Naive thymus-derived CD4-positive, alpha-beta T cell (primary cell): ENCODE results near the gene SQOR. TPM values are rescaled to one million over a fixed set of nuclear protein-coding genes. Genes with fewer than 3 reads are reported as not detected.

ENCODE experiments used
- ATAC-seq: fragments of 150-1000 bp; cut with Tn5 transposase; 2 replicates; pipeline ENCODE4 v1.10.0; 2021; ENCODE audit warnings: mild to moderate bottlenecking, moderate library complexity
- CTCF ChIA-PET: fragments of 350-600 bp; sonication (Branson Sonifier 250); formaldehyde crosslinking; loops from one replicate; lab custom pipeline; 2021; ENCODE audit warnings: antibody characterized with exemption; lab: Charles Lee
- POLR2A ChIA-PET: fragments of 350-600 bp; sonication (Branson Sonifier 250); formaldehyde crosslinking; loops from one replicate; lab custom pipeline; 2021; ENCODE audit warnings: antibody characterized with exemption, inconsistent platforms; lab: Charles Lee
- DNase-seq, 9 donors: peaks; one replicate each; pipeline versions ENCODE4 v3.0.0 to v3.0.0-alpha.2; 2020 to 2022; ENCODE audit warnings: mixed read lengths in 1 of 9
- H3K27ac ChIP-seq: one replicate; pipeline ENCODE4 v1.7.0; 2013; ENCODE audit warnings: mild to moderate bottlenecking, low read depth, low read length, moderate library complexity
- H3K27me3 ChIP-seq, 2 donors: one replicate each; pipeline ENCODE4 v1.7.0; 2013; ENCODE audit warnings: low read length in 2 of 2, mild to moderate bottlenecking in 2 of 2, moderate library complexity in 2 of 2; ENCODE audit not compliant: control insufficient read depth in 2 of 2, insufficient read depth in 2 of 2
- H3K36me3 ChIP-seq, 3 experiments: 1 replicate in 2 of 3; 2 replicates in 1 of 3; pipeline ENCODE4 v1.7.0; 2013; ENCODE audit warnings: low read length in 3 of 3, mild to moderate bottlenecking in 3 of 3, moderate library complexity in 1 of 3; ENCODE audit not compliant: insufficient read depth in 3 of 3, control insufficient read depth in 2 of 3
- H3K4me1 ChIP-seq, 2 donors: one replicate each; pipeline ENCODE4 v1.7.0; 2013; ENCODE audit warnings: low read length in 2 of 2, mild to moderate bottlenecking in 2 of 2, moderate library complexity in 1 of 2; ENCODE audit not compliant: control insufficient read depth in 2 of 2, insufficient read depth in 2 of 2
- H3K4me3 ChIP-seq: 2 replicates; pipeline ENCODE4 v1.7.0; 2013; ENCODE audit warnings: mild to moderate bottlenecking, low read length
- H3K9me3 ChIP-seq, 3 experiments: 1 replicate in 2 of 3; 2 replicates in 1 of 3; pipeline ENCODE4 v1.7.0; 2013; ENCODE audit warnings: low read length in 3 of 3; ENCODE audit not compliant: control insufficient read depth in 2 of 3
- H3K27ac Mint-ChIP-seq, 9 donors: one replicate each; pipeline ENCODE4 v1.8.0; 2020 to 2022; ENCODE audit warnings: mixed read lengths in 9 of 9, mild to moderate bottlenecking in 8 of 9, moderate library complexity in 5 of 9, inconsistent platforms in 2 of 9
- H3K27me3 Mint-ChIP-seq, 5 donors: one replicate each; pipeline ENCODE4 v1.8.0; 2021 to 2022; ENCODE audit warnings: mixed read lengths in 5 of 5, mild to moderate bottlenecking in 1 of 5
- H3K36me3 Mint-ChIP-seq, 5 donors: one replicate each; pipeline ENCODE4 v1.8.0; 2020 to 2022; ENCODE audit warnings: mixed read lengths in 5 of 5, mild to moderate bottlenecking in 3 of 5, inconsistent platforms in 1 of 5
- H3K4me1 Mint-ChIP-seq, 7 donors: one replicate each; pipeline ENCODE4 v1.8.0; 2020 to 2022; ENCODE audit warnings: mixed read lengths in 7 of 7, mild to moderate bottlenecking in 3 of 7, inconsistent platforms in 1 of 7
- H3K4me3 Mint-ChIP-seq, 10 donors: one replicate each; pipeline ENCODE4 v1.8.0; 2020 to 2022; ENCODE audit warnings: mild to moderate bottlenecking in 10 of 10, mixed read lengths in 10 of 10, moderate library complexity in 6 of 10, inconsistent platforms in 2 of 10
- H3K9me3 Mint-ChIP-seq, 11 donors: one replicate each; pipeline ENCODE4 v1.8.0; 2020 to 2022; ENCODE audit warnings: mixed read lengths in 11 of 11, mild to moderate bottlenecking in 4 of 11, inconsistent platforms in 1 of 11, moderate library complexity in 1 of 11
- intact Hi-C, 2 donors: fragments of 100-400 bp; cut with micrococcal nuclease; formaldehyde crosslinking; loops; one replicate each; pipeline ENCODE4 v1.15.1; 2023
- polyA plus RNA-seq, 2 donors: library from polyadenylated mRNA; unstranded; fragments of 300-500 nt; fragmentation: Illumina TruSeq; gene quantifications; one replicate each; pipeline ENCODE4 v1.2.3, GENCODE V29; 2021
- total RNA-seq, 6 experiments: library from RNA in 5 of 6; stranded (reverse) in 5 of 6; gene quantifications; 1 replicate in 5 of 6; 2 replicates in 1 of 6; pipeline ENCODE4 v1.2.3 and lab custom pipeline; 2021 to 2026

Gene SQOR
- total and polyA plus RNA-seq, 7 experiments from 2014 or later = 20.6 to 115 (median 45.1) TPM

- Histone ChIP-seq H3K4me3 (peak overlapping the region; percentile 74), H3K36me3 (no peaks in the 10 kb centered on the region), H3K4me1 (no peaks in the 10 kb centered on the region), H3K27me3 (no peaks in the 10 kb centered on the region), H3K9me3 (no peaks in the 10 kb centered on the region), H3K27ac (no peak overlapping the region)
- peaks cover 0 to 31% (median 3%) of the 10 kb centered on the region in 5 donors for H3K27me3 Mint-ChIP-seq
- peak overlapping the region in 8 of 9 donors; percentile 63 to 90 (median 78) for H3K27ac Mint-ChIP-seq
- ATAC-seq = no peak
- H3K36me3 Mint-ChIP-seq = no peaks in the 10 kb centered on the region
- peak overlapping the region; percentile 88 to 97 (median 94) for H3K4me3 Mint-ChIP-seq
- H3K9me3 Mint-ChIP-seq = no peaks in the 10 kb centered on the region
- CTCF ChIA-PET = interaction anchor here (0.7 to 1.7 kb wide), 8 partner anchors 9 to 111 kb away, joined by 3 to 6 read pairs (median 4); no protein-coding TSS in a partner anchor
- POLR2A ChIA-PET = interaction anchor here (1.0 to 1.6 kb wide), 2 partner anchors 67 to 117 kb away, joined by 3 to 4 read pairs; partner anchors contain the start of gene BLOC1S6
- intact Hi-C loops = loop anchor here (1.0 to 10.0 kb wide), 8 partner anchors 70 to 610 kb away; partner anchors contain the start of genes SLC30A4 (in 2 of the 2), BLOC1S6 (in 1 of the 2) and SQOR (in 1 of the 2)
- peaks cover 5 to 19% (median 11%) of the 10 kb centered on the region in 7 donors for H3K4me1 Mint-ChIP-seq
- DNase-seq = peak in 6 of 9 donors; percentile 13 to 31 (median 16)
These were observed 69.8 kb downstream of the SQOR start for GRCh38 chr15:45704329-45705249.

DNA sequence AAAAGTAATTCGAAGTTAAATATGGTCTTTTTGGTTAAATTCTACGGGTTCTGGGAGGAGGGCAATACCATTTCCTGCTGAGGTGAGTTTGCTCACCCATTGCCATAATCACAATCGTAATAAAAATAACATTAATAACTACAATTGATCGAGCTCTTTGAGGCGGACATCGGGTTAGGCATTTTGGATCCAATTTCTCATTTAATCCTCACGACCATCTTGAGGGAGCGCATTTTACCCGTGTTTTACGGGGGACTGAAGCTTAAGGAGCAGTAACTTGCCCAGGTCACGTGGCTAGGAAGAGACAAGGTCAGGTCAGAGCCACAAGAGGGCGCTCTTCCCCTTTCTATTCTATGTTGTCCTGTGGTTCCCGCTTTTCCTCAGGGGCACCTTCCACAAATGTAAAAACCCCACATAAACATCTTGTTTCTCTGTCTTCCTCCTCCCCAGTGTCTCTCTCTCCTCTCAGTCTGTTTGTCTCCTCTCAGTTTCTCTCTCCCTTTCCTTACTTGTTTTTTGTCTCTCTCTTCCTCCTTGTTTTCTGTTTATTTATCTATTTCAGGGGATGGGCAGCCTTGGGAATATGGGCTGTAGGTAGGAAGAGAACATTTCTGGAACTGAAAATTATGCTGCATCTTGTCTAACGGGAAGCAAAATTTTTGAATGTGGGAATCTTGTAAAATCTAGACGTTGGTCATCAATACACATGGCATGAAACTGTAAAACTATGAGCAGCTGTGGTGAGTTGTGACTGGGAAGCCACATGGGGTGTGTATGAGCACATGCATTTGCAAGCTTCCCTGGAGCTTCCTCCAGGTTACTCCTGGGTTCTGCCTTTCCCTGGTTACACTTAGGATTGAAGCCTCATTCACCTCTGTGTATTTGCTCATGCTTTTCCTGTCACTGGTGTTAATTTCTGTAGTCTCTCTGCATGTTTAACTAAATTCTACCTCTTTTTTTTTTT, 71.0 kb downstream of the SQOR start:
- no peaks in the 10 kb centered on the region for H3K36me3 ChIP-seq
- H3K27ac ChIP-seq = peak overlapping the region; percentile 22
- Mint-ChIP-seq H3K9me3 (no peaks in the 10 kb centered on the region), H3K4me3 (peak overlapping the region; percentile 88 to 97 (median 94)), H3K4me1 (peaks cover 5 to 19% (median 11%) of the 10 kb centered on the region in 7 donors), H3K27ac (peak overlapping the region in 8 of 9 donors; percentile 63 to 94 (median 78)), H3K27me3 (peaks cover 0 to 31% (median 3%) of the 10 kb centered on the region in 5 donors), H3K36me3 (no peaks in the 10 kb centered on the region)
- CTCF ChIA-PET = interaction anchor here (0.6 to 1.7 kb wide), 13 partner anchors 8 to 1885 kb away, joined by 3 to 6 read pairs (median 3); no protein-coding TSS in a partner anchor
- H3K4me3 ChIP-seq = peak overlapping the region; percentile 74
- POLR2A ChIA-PET = interaction anchor here (1.6 kb wide), 1 partner anchor 118 kb away, joined by 4 read pairs; the partner anchor contains the start of gene BLOC1S6
- H3K4me1 ChIP-seq = no peaks in the 10 kb centered on the region
- peak; percentile 30 to 78 (median 60) for DNase-seq
- ATAC-seq = peak; percentile 90
- no peaks in the 10 kb centered on the region for H3K9me3 ChIP-seq
- no peaks in the 10 kb centered on the region for H3K27me3 ChIP-seq
- intact Hi-C loops = loop anchor here (1.0 to 10.0 kb wide), 8 partner anchors 71 to 609 kb away; partner anchors contain the start of genes SLC30A4 (in 2 of the 2), BLOC1S6 (in 1 of the 2) and SQOR (in 1 of the 2)

GRCh38 chr15:45710657-45711056, 75.8 kb downstream of the SQOR start:
- ChIA-PET CTCF (no interaction called here), POLR2A (no interaction called here)
- H3K27ac ChIP-seq = no peak overlapping the region
- Mint-ChIP-seq H3K36me3 (no peaks in the 10 kb centered on the region), H3K9me3 (no peaks in the 10 kb centered on the region), H3K4me3 (no peak overlapping the region), H3K27ac (no peak overlapping the region), H3K4me1 (peaks cover 4 to 10% (median 9%) of the 10 kb centered on the region in 7 donors), H3K27me3 (peaks cover 9 to 26% (median 21%) of the 10 kb centered on the region in 5 donors)
- H3K36me3 ChIP-seq = no peaks in the 10 kb centered on the region
- no peaks in the 10 kb centered on the region for H3K27me3 ChIP-seq
- no peaks in the 10 kb centered on the region for H3K4me1 ChIP-seq
- DNase-seq = no peak
- no peaks in the 10 kb centered on the region for H3K9me3 ChIP-seq
- ATAC-seq = no peak
- intact Hi-C loops = no loop called here
- no peak overlapping the region for H3K4me3 ChIP-seq

DNA sequence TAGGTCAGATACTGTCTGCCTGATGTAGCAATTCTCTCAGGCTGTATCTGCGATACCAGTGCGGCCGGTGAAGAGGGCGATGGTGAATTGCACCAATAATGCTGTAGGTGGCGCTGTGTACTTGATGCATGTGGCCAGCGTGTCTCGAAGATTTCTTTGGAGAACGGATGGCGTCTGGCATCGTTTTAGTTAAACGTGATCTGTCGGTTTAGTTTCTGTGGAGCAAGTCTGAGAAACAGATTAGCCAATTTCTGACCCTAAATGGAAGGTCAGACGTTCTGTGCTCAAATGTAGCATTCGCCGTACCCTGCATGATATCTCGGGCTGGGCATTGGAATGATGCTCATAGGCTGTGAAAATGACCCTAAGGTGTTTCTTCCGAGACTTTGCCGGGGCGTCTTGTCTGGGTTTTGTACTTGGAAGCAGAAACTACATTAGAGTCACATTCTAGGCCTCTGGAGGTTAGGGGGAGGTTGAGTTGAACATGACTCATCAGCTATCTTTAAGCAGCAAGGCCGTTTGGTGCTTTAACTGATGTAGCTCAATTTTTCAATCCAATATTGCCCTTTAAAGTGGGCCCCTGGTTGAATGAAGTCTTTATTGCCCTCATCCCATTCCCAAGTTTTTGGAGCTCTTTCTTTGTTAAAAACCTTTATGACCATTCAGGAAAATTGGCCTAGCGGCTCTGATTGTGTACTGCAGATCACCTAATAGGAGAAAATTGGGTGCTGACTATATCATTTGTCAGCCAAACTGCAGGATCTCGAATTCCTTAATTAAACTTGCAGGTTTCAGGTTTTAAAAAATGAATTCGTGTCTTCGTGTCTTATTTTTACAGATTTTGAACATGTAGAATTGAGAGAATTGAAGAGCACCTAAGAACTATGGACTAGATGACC, 80.0 kb downstream of the SQOR start:
- Mint-ChIP-seq H3K9me3 (no peaks in the 10 kb centered on the region), H3K4me1 (peaks cover 0 to 6% (median 5%) of the 10 kb centered on the region in 7 donors), H3K27ac (no peak overlapping the region), H3K27me3 (peaks cover 19 to 37% (median 33%) of the 10 kb centered on the region in 5 donors), H3K4me3 (no peak overlapping the region), H3K36me3 (no peaks in the 10 kb centered on the region)
- H3K4me1 ChIP-seq = no peaks in the 10 kb centered on the region
- peaks cover 0 to 5% of the 10 kb centered on the region in 2 donors for H3K27me3 ChIP-seq
- no peak overlapping the region for H3K27ac ChIP-seq
- ATAC-seq (peak; percentile 60), DNase-seq (peak in 8 of 9 donors; percentile 10 to 40 (median 28))
- intact Hi-C loops = no loop called here
- ChIA-PET POLR2A (no interaction called here), CTCF (interaction anchor here (1.0 kb wide), 1 partner anchor 10 kb away, joined by 4 read pairs; no protein-coding TSS in a partner anchor)
- no peaks in the 10 kb centered on the region for H3K36me3 ChIP-seq
- H3K9me3 ChIP-seq = no peaks in the 10 kb centered on the region
- no peak overlapping the region for H3K4me3 ChIP-seq

GRCh38 chr15:45715528-45715927, 80.7 kb downstream of the SQOR start:
- Histone ChIP-seq H3K27me3 (peaks cover 0 to 5% of the 10 kb centered on the region in 2 donors), H3K4me1 (no peaks in the 10 kb centered on the region), H3K36me3 (no peaks in the 10 kb centered on the region), H3K4me3 (no peak overlapping the region), H3K9me3 (no peaks in the 10 kb centered on the region), H3K27ac (no peak overlapping the region)
- intact Hi-C loops = no loop called here
- DNase-seq (no peak), ATAC-seq (no peak)
- CTCF ChIA-PET = no interaction called here
- POLR2A ChIA-PET = no interaction called here
- Mint-ChIP-seq H3K4me3 (no peak overlapping the region), H3K36me3 (no peaks in the 10 kb centered on the region), H3K27ac (no peak overlapping the region), H3K4me1 (peaks cover 0 to 6% (median 5%) of the 10 kb centered on the region in 7 donors), H3K9me3 (no peaks in the 10 kb centered on the region), H3K27me3 (peaks cover 23 to 41% (median 34%) of the 10 kb centered on the region in 5 donors)
